ENCODE results near the gene MED22. TPM values are rescaled to one million over a fixed set of nuclear protein-coding genes. Genes with fewer than 3 reads are reported as not detected.

The MED22 gene
- total and polyA plus RNA-seq, 2 of the 8 experiments (the other 6 are each of a cell fraction or from before 2014, with no cell fraction given), result 56.4 to 68.4 TPM

- TF ChIP-seq CHD7 (IDR thresholded peaks at IDR 0.05; ENCODE audit: insufficient replicate concordance, low read length), result no peak
- no peak for TF ChIP-seq BACH1 (IDR thresholded peaks at IDR 0.05; ENCODE audit: low read length)
- no peak for TF ChIP-seq JUND (IDR thresholded peaks at IDR 0.05; ENCODE audit: low read length)
- no peak for TF ChIP-seq HDAC6 (IDR thresholded peaks at IDR 0.05; ENCODE audit: low read depth, low read length)
- TF ChIP-seq TCF12 (IDR thresholded peaks at IDR 0.05; ENCODE audit: low read depth, low read length), result no peak
- no peak for TF ChIP-seq YY1 (IDR thresholded peaks at IDR 0.05; ENCODE audit: low read depth, low read length)
- no peak for TF ChIP-seq TBP (IDR thresholded peaks at IDR 0.05; ENCODE audit: low read depth, low read length)
- no peak for TF ChIP-seq SIX5 (IDR thresholded peaks at IDR 0.05; ENCODE audit: low read depth, low read length)
- no peak for TF ChIP-seq SAP30 (IDR thresholded peaks at IDR 0.05; ENCODE audit: insufficient read depth, insufficient replicate concordance, low read length)
Measured at GRCh38 chr9:133385452-133385851, 37.5 kb upstream of the MED22 start (continued).

Data from H1 (cell line).